ENCODE data around the gene GPX3. TPM values are rescaled to one million over a fixed set of nuclear protein-coding genes. Genes with fewer than 3 reads are reported as not detected.
A peak's percentile ranks its signal among the peaks of the same experiment; 100 is the strongest.

GPX3 gene
- total and polyA plus RNA-seq, 10 of the 15 experiments (the other 5 are each of a cell fraction or from before 2014, with no cell fraction given) = 0.04 to 1.0 (median 0.15) TPM; not detected in 3

GRCh38 chr5:151031554-151031953 lies 11.2 kb downstream of the GPX3 start:
- Histone ChIP-seq H3K36me3 (ENCODE audit: control insufficient read depth in 2 of 2, insufficient read depth in 2 of 2, low read length in 1 of 2) (peaks cover 41 to 59% of the 10 kb centered on the region in 2 experiments), H3K4me2 (ENCODE audit: control insufficient read depth, insufficient read depth) (no peak overlapping the region), H3K27ac (ENCODE audit: control insufficient read depth, insufficient read depth) (no peak overlapping the region), H3K4me3 (no peak overlapping the region), H3K4me1 (ENCODE audit: control insufficient read depth, insufficient read depth, low read length) (no peaks in the 10 kb centered on the region), H3K79me2 (ENCODE audit: control insufficient read depth, insufficient read depth, low read length) (no peaks in the 10 kb centered on the region), H3K9me3 (replicated peaks; ENCODE audit: control insufficient read depth, insufficient read depth, low read length) (no peaks in the 10 kb centered on the region), H4K20me1 (ENCODE audit: control insufficient read depth, insufficient read depth) (no peaks in the 10 kb centered on the region; the same call in 1 of the 2 replicates), H2AFZ (ENCODE audit: control insufficient read depth, low read depth, low read length) (no peak overlapping the region), H3K27me3 (replicated peaks in 1 of 2; ENCODE audit: control insufficient read depth in 2 of 2, insufficient read depth in 2 of 2, low read length in 1 of 2) (no peaks in the 10 kb centered on the region), H3K9ac (ENCODE audit: control insufficient read depth, insufficient read depth, low read length) (no peak overlapping the region)
- DNase-seq (ENCODE audit: low read depth, low spot score) (no peak), FAIRE-seq (no peak), ATAC-seq (no peak)
- ChIA-PET CTCF (interaction anchor here (1.0 to 1.6 kb wide), 2 partner anchors 19 to 85 kb away, joined by 3 to 4 read pairs; no protein-coding TSS in a partner anchor), POLR2A (no interaction called here), SMC1A (ENCODE audit: uncharacterized antibody, unreplicated experiment) (interaction anchor here (0.7 kb wide), 1 partner anchor 9 kb away, joined by 4 read pairs; no protein-coding TSS in a partner anchor), RAD21 (ENCODE audit: unreplicated experiment) (no interaction called here)
- no peak for TF ChIP-seq SMAD1 (IDR thresholded peaks at IDR 0.05; ENCODE audit: low read depth, partially characterized antibody)
- TF ChIP-seq ZNF384 (IDR thresholded peaks at IDR 0.05; ENCODE audit: borderline replicate concordance, low read depth, low read length) = no peak
- TF ChIP-seq RELA (IDR thresholded peaks at IDR 0.05; ENCODE audit: borderline replicate concordance, partially characterized antibody) = no peak
- TF ChIP-seq STAT1 (conservative IDR thresholded peaks at IDR 0.05) = no peak
- no peak for TF ChIP-seq EED (IDR thresholded peaks at IDR 0.05; ENCODE audit: low read depth)
- no peak for TF ChIP-seq CBFB (IDR thresholded peaks at IDR 0.05; ENCODE audit: low read depth)
- TF ChIP-seq PRDM15 (CRISPR knock-in tag; IDR thresholded peaks at IDR 0.05) = no peak
- no peak for TF ChIP-seq RFX5 (IDR thresholded peaks at IDR 0.05; ENCODE audit: low read depth, low read length)
- no peak for TF ChIP-seq IKZF2 (IDR thresholded peaks at IDR 0.05)
- peak; percentile 27; the same call in 1 of the 2 replicates for TF ChIP-seq POLR2A (IDR thresholded peaks at IDR 0.05; ENCODE audit: low read depth, low read length)
- no peak for TF ChIP-seq DPF2 (IDR thresholded peaks at IDR 0.05)
- no peak for TF ChIP-seq ZNF274 (IDR thresholded peaks at IDR 0.05; ENCODE audit: insufficient read depth, insufficient read length)
- 0 out of 2 replicates have a peak, but pooled peaks have one; percentile 4 for TF ChIP-seq POLR2AphosphoS2 (IDR thresholded peaks at IDR 0.05; ENCODE audit: low read depth, low read length)
- no peak for TF ChIP-seq ZBED1 (IDR thresholded peaks at IDR 0.05; ENCODE audit: borderline replicate concordance)
- TF ChIP-seq WRNIP1 (IDR thresholded peaks at IDR 0.05; ENCODE audit: borderline replicate concordance, low read depth, low read length) = no peak
- TF ChIP-seq POLR2AphosphoS5 (IDR thresholded peaks at IDR 0.05; ENCODE audit: low read length) = peak; percentile 44; the same call in 1 of the 2 replicates
- no peak for TF ChIP-seq BHLHE40 (IDR thresholded peaks at IDR 0.05; ENCODE audit: borderline replicate concordance in 1 of 2, low read depth in 2 of 2, low read length in 1 of 2)
- TF ChIP-seq NRF1 (conservative IDR thresholded peaks at IDR 0.05; ENCODE audit: low read depth, low read length) = no peak
- no peak for TF ChIP-seq IRF5 (IDR thresholded peaks at IDR 0.05; ENCODE audit: borderline replicate concordance)
- no peak for TF ChIP-seq NBN (IDR thresholded peaks at IDR 0.05)
- intact Hi-C loops (cut with micrococcal nuclease; ENCODE audit: unreplicated experiment) = no loop called here
- 85% methylated on average over 11 of the region's 11 CpGs for WGBS (ENCODE audit: insufficient coverage, insufficient replicate concordance, low lambda C conversion rate, missing lambda C conversion rate)
- BruUV-seq (replicated peaks) = no TSS peak
- in situ Hi-C loops (cut with MboI) = no loop called here
